H9 (cell line): Measurements from ENCODE around the gene PRSS21. TPM values are rescaled to one million over a fixed set of nuclear protein-coding genes. Genes with fewer than 3 reads are reported as not detected.

Source experiments
- DNase-seq: peaks from one replicate; pipeline ENCODE4 v3.0.0-alpha.2; 2017
- H2AFZ ChIP-seq: one replicate; pipeline ENCODE4 v1.6.1; 2013; ENCODE audit warnings: mild to moderate bottlenecking, low read length, control low read depth, moderate library complexity
- H2AK5ac ChIP-seq: 2 replicates; pipeline ENCODE4 v1.6.1; 2013; ENCODE audit warnings: low read length, control low read depth, mixed read lengths; ENCODE audit not compliant: insufficient read length
- H2BK120ac ChIP-seq: one replicate; pipeline ENCODE4 v1.6.1; 2013; ENCODE audit warnings: low read depth, mild to moderate bottlenecking, low read length, control low read depth, inconsistent platforms; ENCODE audit not compliant: poor library complexity, severe bottlenecking
- H2BK12ac ChIP-seq: 2 replicates; pipeline ENCODE4 v1.6.1; 2013; ENCODE audit warnings: low read length, control low read depth, mixed read lengths, low read depth; ENCODE audit not compliant: insufficient read length
- H2BK15ac ChIP-seq: 2 replicates; pipeline ENCODE4 v1.6.1; 2013; ENCODE audit warnings: low read depth, low read length, control low read depth
- H2BK20ac ChIP-seq: one replicate; pipeline ENCODE4 v1.6.1; 2013; ENCODE audit warnings: low read depth, mild to moderate bottlenecking, low read length, control low read depth, inconsistent platforms; ENCODE audit not compliant: poor library complexity, severe bottlenecking
- H2BK5ac ChIP-seq: 2 replicates; pipeline ENCODE4 v1.6.1; 2013; ENCODE audit warnings: low read length, control low read depth, mixed read lengths; ENCODE audit not compliant: insufficient read length
- H3K14ac ChIP-seq: 2 replicates; pipeline ENCODE4 v1.6.1; 2013; ENCODE audit warnings: low read length, control low read depth; ENCODE audit not compliant: insufficient read depth
- H3K18ac ChIP-seq: 2 replicates; pipeline ENCODE4 v1.6.1; 2013; ENCODE audit warnings: low read depth, mild to moderate bottlenecking, mixed read lengths, low read length, control low read depth; ENCODE audit not compliant: insufficient read length
- H3K23ac ChIP-seq: 2 replicates; pipeline ENCODE4 v1.6.1; 2013; ENCODE audit warnings: low read length, control low read depth, mixed read lengths, low read depth; ENCODE audit not compliant: insufficient read length
- H3K23me2 ChIP-seq: 2 replicates; pipeline ENCODE4 v1.6.1; 2013; ENCODE audit warnings: low read depth, mild to moderate bottlenecking, mixed read lengths, low read length, control low read depth; ENCODE audit not compliant: insufficient read length, poor library complexity, severe bottlenecking
- H3K27ac ChIP-seq: 2 replicates; pipeline ENCODE4 v1.5.1; 2013; ENCODE audit warnings: low read length, control low read depth, mixed read lengths, low read depth; ENCODE audit not compliant: insufficient read length
- H3K27me3 ChIP-seq: 2 replicates; pipeline ENCODE4 v1.6.1; 2013; ENCODE audit warnings: low read length, control low read depth, inconsistent platforms; ENCODE audit not compliant: insufficient read depth
- H3K4ac ChIP-seq: 2 replicates; pipeline ENCODE4 v1.6.1; 2013; ENCODE audit warnings: low read depth, mild to moderate bottlenecking, control low read depth, inconsistent platforms, low read length, moderate library complexity
- H3K4me1 ChIP-seq: 2 replicates; pipeline ENCODE4 v1.6.1; 2013; ENCODE audit warnings: low read length, control low read depth, inconsistent platforms; ENCODE audit not compliant: insufficient read depth
- H3K4me2 ChIP-seq: 2 replicates; pipeline ENCODE4 v1.6.1; 2013; ENCODE audit warnings: low read length, control low read depth, mixed read lengths; ENCODE audit not compliant: insufficient read length, insufficient read depth
- H3K56ac ChIP-seq: 2 replicates; pipeline ENCODE4 v1.6.1; 2013; ENCODE audit warnings: low read depth, mild to moderate bottlenecking, mixed read lengths, low read length, control low read depth; ENCODE audit not compliant: insufficient read length
- H3K79me1 ChIP-seq: 2 replicates; pipeline ENCODE4 v1.6.1; 2013; ENCODE audit warnings: low read depth, mild to moderate bottlenecking, moderate library complexity, low read length, control low read depth, inconsistent platforms; ENCODE audit not compliant: insufficient read depth, poor library complexity, severe bottlenecking
- H3K79me2 ChIP-seq: 2 replicates; pipeline ENCODE4 v1.6.1; 2013; ENCODE audit warnings: low read length, control low read depth, inconsistent platforms; ENCODE audit not compliant: insufficient read depth
- H3K9ac ChIP-seq: 2 replicates; pipeline ENCODE4 v1.6.1; 2013; ENCODE audit warnings: low read length, control low read depth, mixed read lengths; ENCODE audit not compliant: insufficient read length; ENCODE audit errors: extremely low read depth
- H3K9me3 ChIP-seq: one replicate; pipeline ENCODE4 v1.6.1; 2013; ENCODE audit warnings: low read depth, low read length, inconsistent platforms; ENCODE audit not compliant: control insufficient read depth
- H3T11ph ChIP-seq: one replicate; pipeline ENCODE4 v1.6.1; 2013; ENCODE audit warnings: mild to moderate bottlenecking, low read length, control low read depth, inconsistent platforms
- H4K20me1 ChIP-seq: one replicate; pipeline ENCODE4 v1.6.1; 2013; ENCODE audit not compliant: control insufficient read depth, insufficient read length, insufficient read depth
- H4K5ac ChIP-seq: 2 replicates; pipeline ENCODE4 v1.6.1; 2013; ENCODE audit warnings: low read depth, mild to moderate bottlenecking, mixed read lengths, low read length, control low read depth; ENCODE audit not compliant: insufficient read length
- H4K8ac ChIP-seq: replicated peaks from 2 replicates; pipeline ENCODE4 v1.6.1; 2013; ENCODE audit warnings: low read length, control low read depth, mixed read lengths, low read depth; ENCODE audit not compliant: insufficient read length
- H4K91ac ChIP-seq: 2 replicates; pipeline ENCODE4 v1.6.1; 2013; ENCODE audit warnings: low read depth, mild to moderate bottlenecking, moderate library complexity, mixed read lengths, low read length, control low read depth; ENCODE audit not compliant: insufficient read length
- H3K27ac Mint-ChIP-seq, 3 experiments: 2 replicates in 2 of 3; 3 replicates in 1 of 3; pipeline ENCODE4 v1.8.0; 2020 to 2021; ENCODE audit warnings: mixed read lengths in 3 of 3, mild to moderate bottlenecking in 1 of 3, moderate library complexity in 1 of 3
- H3K27me3 Mint-ChIP-seq: 2 replicates; pipeline ENCODE4 v1.8.0; 2021; ENCODE audit warnings: low read depth, mild to moderate bottlenecking, moderate library complexity, mixed read lengths
- H3K36me3 Mint-ChIP-seq, 3 experiments: 2 replicates in 2 of 3; 3 replicates in 1 of 3; pipeline ENCODE4 v1.8.0; 2020 to 2021; ENCODE audit warnings: low read depth in 3 of 3, mixed read lengths in 3 of 3; ENCODE audit not compliant: insufficient read depth in 1 of 3
- H3K4me1 Mint-ChIP-seq, 2 experiments: 2 replicates each; pipeline ENCODE4 v1.8.0; 2020; ENCODE audit warnings: mixed read lengths in 2 of 2
- H3K4me3 Mint-ChIP-seq, 2 experiments: 2 replicates in 1 of 2; 3 replicates in 1 of 2; pipeline ENCODE4 v1.8.0; 2020 to 2021; ENCODE audit warnings: mild to moderate bottlenecking in 2 of 2, mixed read lengths in 2 of 2, moderate library complexity in 1 of 2
- H3K9me3 Mint-ChIP-seq, 2 experiments: 2 replicates in 1 of 2; 3 replicates in 1 of 2; pipeline ENCODE4 v1.8.0; 2020; ENCODE audit warnings: mild to moderate bottlenecking in 2 of 2, mixed read lengths in 2 of 2, moderate library complexity in 1 of 2
- CTCF ChIP-seq: fragments of 200-600 bp; sonication (generic); conservative IDR thresholded peaks from 3 replicates; pipeline ENCODE4 v1.8.0; 2021; ENCODE audit warnings: antibody characterized with exemption, mild to moderate bottlenecking
- WGBS: extraction: QIAGEN DNeasy Blood & Tissue Kit; methylation state at CpG from one replicate; pipeline ENCODE4 v1.1.7; 2013; ENCODE audit warnings: missing lambda C conversion rate, low lambda C conversion rate, mixed read lengths; ENCODE audit not compliant: insufficient read length; ENCODE audit errors: extremely low coverage; 5-methylcytosine and 5-hydroxymethylcytosine counted together
- total RNA-seq: library from RNA; stranded (reverse); gene quantifications from 2 replicates; pipeline ENCODE4 v1.2.1, GENCODE V29; 2021

The PRSS21 gene
- total RNA-seq, 1 experiment from 2014 or later: not detected

GRCh38 chr16:2830355-2830695, 13.3 kb downstream of the PRSS21 start:
- Mint-ChIP-seq H3K4me3 (no peak overlapping the region), H3K27ac (no peak overlapping the region), H3K9me3 (no peaks in the 10 kb centered on the region; a peak in 1 of 5 replicates), H3K27me3 (peaks cover 4% of the 10 kb centered on the region), H3K4me1 (peaks cover 0 to under 1% of the 10 kb centered on the region in 2 experiments; a peak in 1 of 4 replicates), H3K36me3 (no peaks in the 10 kb centered on the region; a peak in 1 of 7 replicates)
- Histone ChIP-seq H4K5ac (no peak overlapping the region), H3T11ph (no peak overlapping the region), H2BK12ac (no peak overlapping the region), H4K91ac (no peak overlapping the region), H3K4me2 (no peak overlapping the region), H3K27me3 (no peaks in the 10 kb centered on the region), H3K56ac (no peak overlapping the region), H3K4ac (no peak overlapping the region), H4K8ac (no peak overlapping the region), H3K18ac (no peak overlapping the region), H3K79me1 (no peaks in the 10 kb centered on the region), H3K9me3 (no peaks in the 10 kb centered on the region), H2AFZ (no peak overlapping the region), H2BK5ac (no peak overlapping the region), H3K27ac (no peak overlapping the region), H2BK20ac (no peak overlapping the region), H4K20me1 (no peaks in the 10 kb centered on the region), H3K23ac (no peak overlapping the region), H3K79me2 (no peaks in the 10 kb centered on the region), H2BK15ac (no peak overlapping the region), H2BK120ac (no peak overlapping the region), H3K14ac (no peak overlapping the region), H2AK5ac (no peak overlapping the region), H3K4me1 (no peaks in the 10 kb centered on the region), H3K9ac (no peak overlapping the region), H3K23me2 (no peaks in the 10 kb centered on the region)
- DNase-seq: no peak
- no peak for TF ChIP-seq CTCF
- WGBS: no CpG with 5 or more reads among the region's 5 CpGs
